Effector CD4-positive, alpha-beta T cell (primary cell): ENCODE results near the gene FAM217A.
A peak's percentile ranks its signal among the peaks of the same experiment; 100 is the strongest.

ENCODE experiments used
- DNase-seq: peaks from one replicate; pipeline ENCODE4 v3.0.0-alpha.2; 2020

Gene FAM217A

GRCh38 chr6:4021133-4021853 is 57.6 kb downstream of the FAM217A start:
- DNase-seq, result peak; percentile 75

GRCh38 chr6:4020822-4021132 is 58.2 kb downstream of the FAM217A start:
- DNase-seq, result no peak

GRCh38 chr6:4018924-4019236 is 60.1 kb downstream of the FAM217A start:
- no peak for DNase-seq
